Mesendoderm (in vitro differentiated cells): ENCODE data around the gene SEMA5B.

Experiments
- DNase-seq: peaks from one replicate; pipeline ENCODE4 v3.0.0; 2013
- H2AK5ac ChIP-seq: 2 replicates; pipeline ENCODE4 v1.6.1; 2013; ENCODE audit warnings: low read length, inconsistent platforms
- H2BK120ac ChIP-seq: 2 replicates; pipeline ENCODE4 v1.6.1; 2013; ENCODE audit warnings: low read depth, mild to moderate bottlenecking, low read length, moderate library complexity, mixed read lengths
- H2BK15ac ChIP-seq: replicated peaks from 2 replicates; pipeline ENCODE4 v1.6.1; 2013; ENCODE audit warnings: low read depth, mild to moderate bottlenecking, moderate library complexity
- H2BK5ac ChIP-seq: 2 replicates; pipeline ENCODE4 v1.6.1; 2013; ENCODE audit warnings: low read length, inconsistent platforms
- H3K18ac ChIP-seq: 2 replicates; pipeline ENCODE4 v1.6.1; 2013; ENCODE audit warnings: mild to moderate bottlenecking, low read length, mixed read lengths
- H3K23ac ChIP-seq: one replicate; pipeline ENCODE4 v1.6.1; 2013; ENCODE audit warnings: low read length
- H3K27ac ChIP-seq: 2 replicates; pipeline ENCODE4 v1.5.1; 2013; ENCODE audit warnings: low read depth, mild to moderate bottlenecking, inconsistent platforms, low read length, moderate library complexity
- H3K27me3 ChIP-seq: 2 replicates; pipeline ENCODE4 v1.6.1; 2013; ENCODE audit warnings: low read length, control low read depth, mild to moderate bottlenecking, inconsistent platforms; ENCODE audit not compliant: insufficient read depth, poor library complexity
- H3K36me3 ChIP-seq: 2 replicates; pipeline ENCODE4 v1.6.1; 2013; ENCODE audit warnings: low read length, inconsistent platforms; ENCODE audit not compliant: control insufficient read depth, insufficient read depth
- H3K4ac ChIP-seq: one replicate; pipeline ENCODE4 v1.6.1; 2013; ENCODE audit warnings: low read depth, mild to moderate bottlenecking, low read length, moderate library complexity
- H3K4me1 ChIP-seq: 2 replicates; pipeline ENCODE4 v1.6.1; 2013; ENCODE audit warnings: low read depth, low read length, inconsistent platforms; ENCODE audit not compliant: control insufficient read depth
- H3K4me2 ChIP-seq: 2 replicates; pipeline ENCODE4 v1.6.1; 2013; ENCODE audit warnings: low read length
- H3K4me3 ChIP-seq: 2 replicates; pipeline ENCODE4 v1.5.1; 2013; ENCODE audit warnings: mild to moderate bottlenecking, low read length
- H3K56ac ChIP-seq: one replicate; pipeline ENCODE4 v1.6.1; 2013; ENCODE audit warnings: low read length
- H3K79me1 ChIP-seq: 2 replicates; pipeline ENCODE4 v1.6.1; 2013; ENCODE audit warnings: low read length, inconsistent platforms
- H3K79me2 ChIP-seq: 2 replicates; pipeline ENCODE4 v1.6.1; 2013; ENCODE audit warnings: mild to moderate bottlenecking, low read length; ENCODE audit not compliant: control insufficient read depth, insufficient read depth
- H3K9ac ChIP-seq: 2 replicates; pipeline ENCODE4 v1.6.1; 2013; ENCODE audit warnings: low read length, inconsistent platforms
- H4K5ac ChIP-seq: one replicate; pipeline ENCODE4 v1.6.1; 2013; ENCODE audit warnings: low read length
- H4K8ac ChIP-seq: one replicate; pipeline ENCODE4 v1.6.1; 2013; ENCODE audit warnings: low read depth, mild to moderate bottlenecking, control low read depth, low read length, moderate library complexity
- WGBS: extraction: QIAGEN DNeasy Blood & Tissue Kit; methylation state at CpG from one replicate; pipeline ENCODE4 v1.1.7; 2013; ENCODE audit warnings: low lambda C conversion rate, missing lambda C conversion rate; ENCODE audit not compliant: insufficient coverage; ENCODE audit errors: extremely low coverage; 5-methylcytosine and 5-hydroxymethylcytosine counted together

SEMA5B gene

DNA sequence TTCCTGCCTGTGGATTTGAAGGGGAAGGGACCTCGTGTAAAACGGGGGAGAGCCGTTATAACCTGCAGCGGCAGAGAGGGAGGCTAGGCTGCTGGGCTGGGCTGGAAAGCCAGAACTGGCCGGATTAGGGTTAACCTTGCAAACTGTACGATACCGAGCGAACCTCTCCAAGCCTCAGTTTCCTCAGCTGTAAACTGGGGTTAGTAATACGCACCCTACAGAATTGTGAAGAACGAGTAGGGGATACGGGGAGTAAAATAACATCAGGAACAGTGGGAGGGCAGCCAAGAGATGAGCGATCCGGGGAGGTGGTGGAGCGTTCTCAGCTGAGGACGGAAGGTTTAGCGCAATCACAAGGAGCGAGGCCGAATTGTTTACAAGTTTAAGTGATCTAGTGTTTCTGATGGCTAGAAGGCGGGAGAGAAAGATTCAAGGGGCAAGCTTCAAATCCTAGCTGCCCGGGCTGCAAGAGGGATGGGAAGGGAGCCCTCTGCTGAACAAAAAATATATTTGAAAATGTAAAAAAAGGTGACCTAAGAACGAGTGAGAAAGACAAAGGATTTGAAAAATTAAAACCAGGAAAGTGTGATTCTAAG is 768 bp upstream of the SEMA5B start:
- Histone ChIP-seq H2BK15ac (no peak overlapping the region), H3K27me3 (peaks cover 3% of the 10 kb centered on the region), H3K9ac (peak overlapping the region; percentile 58), H4K8ac (no peak overlapping the region), H3K36me3 (no peaks in the 10 kb centered on the region), H3K4ac (no peak overlapping the region), H3K56ac (peak overlapping the region; percentile 61), H3K27ac (no peak overlapping the region), H3K79me1 (peaks cover 2% of the 10 kb centered on the region), H3K4me3 (peak overlapping the region; percentile 3), H2BK5ac (no peak overlapping the region), H4K5ac (no peak overlapping the region), H3K79me2 (no peaks in the 10 kb centered on the region), H3K4me2 (peak overlapping the region; percentile 94), H3K18ac (peak overlapping the region; percentile 21), H2BK120ac (no peak overlapping the region), H3K23ac (no peak overlapping the region), H2AK5ac (no peak overlapping the region), H3K4me1 (peaks cover 2% of the 10 kb centered on the region)
- DNase-seq = peak; percentile 94
- no CpG with 5 or more reads among the region's 21 CpGs for WGBS

DNA sequence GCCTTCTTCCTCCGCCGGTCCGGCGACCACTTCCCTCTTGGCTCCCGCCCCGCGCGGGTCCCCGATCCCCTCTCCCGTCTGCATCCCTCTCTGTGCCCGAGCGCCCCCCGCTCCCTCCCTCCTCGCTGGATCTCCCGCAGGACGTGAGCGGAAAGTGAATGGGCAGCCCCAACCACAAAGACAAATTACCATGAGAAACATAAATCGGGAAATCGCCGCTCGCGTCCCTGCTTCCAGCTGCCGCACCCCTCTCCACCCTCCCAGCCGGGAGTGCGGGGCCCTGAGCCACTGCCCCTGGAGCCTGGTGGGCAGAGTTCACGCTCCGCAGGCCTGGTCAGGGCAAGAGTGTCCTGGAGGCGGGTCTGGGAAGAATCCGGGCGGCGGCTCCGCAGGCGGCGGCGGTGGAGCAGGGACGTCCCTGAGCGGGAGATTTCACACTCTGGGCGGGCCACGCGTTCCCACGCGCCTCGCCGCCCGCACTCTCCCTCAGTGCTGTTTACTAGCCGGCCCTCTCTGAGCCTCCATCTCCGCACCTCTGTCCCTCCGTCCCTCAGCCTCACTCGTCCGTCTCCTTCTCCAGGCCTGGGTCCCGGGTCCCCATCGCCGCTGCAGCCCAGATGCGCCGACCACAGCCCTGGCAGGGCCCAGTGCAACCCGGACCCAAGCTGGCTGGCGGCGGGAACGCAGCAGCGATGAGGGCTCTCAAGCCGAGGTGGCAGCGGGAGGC is 835 bp downstream of the SEMA5B start:
- H3K18ac ChIP-seq = peak overlapping the region; percentile 2
- no CpG with 5 or more reads among the region's 62 CpGs for WGBS
- H3K79me2 ChIP-seq = no peaks in the 10 kb centered on the region
- peak overlapping the region; percentile 17 for H3K23ac ChIP-seq
- H3K4me1 ChIP-seq = peaks cover 8% of the 10 kb centered on the region
- peak; percentile 75 for DNase-seq
- H3K27me3 ChIP-seq = peaks cover 3% of the 10 kb centered on the region
- no peak overlapping the region for H2BK120ac ChIP-seq
- no peaks in the 10 kb centered on the region for H3K36me3 ChIP-seq
- peak overlapping the region; percentile 82 for H3K9ac ChIP-seq
- H3K79me1 ChIP-seq = peaks cover 2% of the 10 kb centered on the region
- H4K5ac ChIP-seq = no peak overlapping the region
- no peak overlapping the region for H4K8ac ChIP-seq
- H3K4me3 ChIP-seq = peak overlapping the region; percentile 59
- H2BK15ac ChIP-seq = no peak overlapping the region
- H3K27ac ChIP-seq = no peak overlapping the region
- H3K56ac ChIP-seq = peak overlapping the region; percentile 93
- H2AK5ac ChIP-seq = no peak overlapping the region
- no peak overlapping the region for H3K4ac ChIP-seq
- peak overlapping the region; percentile 94 for H3K4me2 ChIP-seq
- no peak overlapping the region for H2BK5ac ChIP-seq

DNA sequence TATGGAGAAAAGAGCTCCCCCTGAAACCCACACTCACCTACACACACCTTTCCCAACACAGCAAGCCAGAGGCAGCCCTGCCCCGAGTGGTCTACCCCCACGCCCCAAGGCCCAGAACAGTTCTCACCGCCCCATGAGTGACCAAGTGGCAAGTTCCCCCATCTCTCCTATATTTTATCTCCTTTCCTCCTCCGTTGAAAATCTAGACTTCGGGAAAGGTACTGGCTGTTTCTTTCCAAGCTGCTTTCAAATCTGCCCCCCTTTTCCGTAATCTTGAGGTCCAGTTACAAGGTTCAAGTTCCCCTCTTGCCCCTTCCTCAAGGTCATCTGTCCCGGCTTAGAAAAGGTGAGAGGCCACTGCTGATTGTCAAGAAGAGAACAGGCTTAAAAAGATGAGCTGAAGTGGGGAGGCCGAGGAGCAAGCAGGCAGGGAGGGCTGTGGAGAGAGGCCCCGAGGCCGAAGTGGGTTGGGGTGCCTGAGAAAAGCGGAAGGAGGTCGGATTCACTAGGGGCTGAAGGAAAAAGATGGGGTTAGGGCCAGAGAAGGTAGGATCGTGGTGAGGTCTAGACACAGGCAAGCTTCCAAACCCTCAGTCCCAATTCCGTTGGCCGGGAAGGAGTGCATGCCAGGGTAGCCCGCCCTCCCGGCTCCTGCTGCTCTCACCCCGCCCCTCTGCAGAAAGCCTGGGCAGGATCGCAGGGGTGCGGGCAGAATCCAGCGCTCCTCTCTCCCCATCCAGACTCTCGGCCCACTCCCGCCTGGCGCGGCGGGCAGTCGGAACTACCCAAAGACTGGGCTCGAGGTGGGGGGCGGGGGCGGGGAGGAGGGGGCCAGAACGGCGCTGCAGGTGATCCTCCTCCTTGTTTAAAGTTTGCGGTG is 1.7 kb downstream of the SEMA5B start:
- Histone ChIP-seq H3K9ac (peak overlapping the region; percentile 68), H3K27ac (no peak overlapping the region), H3K79me1 (peaks cover 2% of the 10 kb centered on the region), H3K27me3 (peaks cover 3% of the 10 kb centered on the region), H3K4ac (no peak overlapping the region), H2BK5ac (no peak overlapping the region), H3K4me3 (peak overlapping the region; percentile 59), H4K5ac (no peak overlapping the region), H3K18ac (peak overlapping the region; percentile 22), H2BK120ac (no peak overlapping the region), H3K4me2 (peak overlapping the region; percentile 77), H3K36me3 (no peaks in the 10 kb centered on the region), H3K79me2 (no peaks in the 10 kb centered on the region), H3K56ac (peak overlapping the region; percentile 93), H2AK5ac (no peak overlapping the region), H3K4me1 (peaks cover 16% of the 10 kb centered on the region), H2BK15ac (no peak overlapping the region), H4K8ac (no peak overlapping the region), H3K23ac (no peak overlapping the region)
- peak; percentile 82 for DNase-seq
- WGBS = no CpG with 5 or more reads among the region's 33 CpGs

DNA sequence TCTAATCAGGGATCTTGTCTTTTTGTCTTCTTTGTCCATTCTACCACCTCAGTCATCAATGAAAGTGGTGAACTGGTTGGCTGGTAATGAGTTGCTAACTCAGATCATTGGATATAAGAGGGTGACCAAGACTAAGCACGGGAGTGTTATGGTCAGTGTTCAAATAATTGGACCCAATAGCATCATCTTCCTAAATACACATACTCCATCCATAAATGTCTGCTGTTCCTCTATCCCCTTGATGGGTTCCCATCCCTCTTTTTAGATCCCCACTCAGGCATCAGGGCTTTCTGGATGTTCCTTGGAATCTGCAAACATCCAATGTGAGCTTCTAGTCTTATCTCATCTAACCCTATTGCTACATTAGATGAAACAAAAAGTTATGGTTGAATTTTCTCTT is 3.5 kb downstream of the SEMA5B start:
- no peak overlapping the region for H3K27ac ChIP-seq
- no peak overlapping the region for H3K4me2 ChIP-seq
- no peak overlapping the region for H3K4ac ChIP-seq
- peaks cover 2% of the 10 kb centered on the region for H3K79me1 ChIP-seq
- no peak overlapping the region for H2AK5ac ChIP-seq
- no peak for DNase-seq
- H3K36me3 ChIP-seq = no peaks in the 10 kb centered on the region
- no peak overlapping the region for H3K4me3 ChIP-seq
- H4K8ac ChIP-seq = no peak overlapping the region
- H2BK120ac ChIP-seq = no peak overlapping the region
- no CpG with 5 or more reads among the region's 1 CpG for whole genome bisulfite sequencing
- peaks cover 3% of the 10 kb centered on the region for H3K27me3 ChIP-seq
- no peak overlapping the region for H3K56ac ChIP-seq
- no peaks in the 10 kb centered on the region for H3K79me2 ChIP-seq
- H3K18ac ChIP-seq = no peak overlapping the region
- H2BK15ac ChIP-seq = no peak overlapping the region
- H3K9ac ChIP-seq = no peak overlapping the region
- H3K4me1 ChIP-seq = peaks cover 21% of the 10 kb centered on the region
- no peak overlapping the region for H3K23ac ChIP-seq
- H4K5ac ChIP-seq = no peak overlapping the region
- H2BK5ac ChIP-seq = no peak overlapping the region

DNA sequence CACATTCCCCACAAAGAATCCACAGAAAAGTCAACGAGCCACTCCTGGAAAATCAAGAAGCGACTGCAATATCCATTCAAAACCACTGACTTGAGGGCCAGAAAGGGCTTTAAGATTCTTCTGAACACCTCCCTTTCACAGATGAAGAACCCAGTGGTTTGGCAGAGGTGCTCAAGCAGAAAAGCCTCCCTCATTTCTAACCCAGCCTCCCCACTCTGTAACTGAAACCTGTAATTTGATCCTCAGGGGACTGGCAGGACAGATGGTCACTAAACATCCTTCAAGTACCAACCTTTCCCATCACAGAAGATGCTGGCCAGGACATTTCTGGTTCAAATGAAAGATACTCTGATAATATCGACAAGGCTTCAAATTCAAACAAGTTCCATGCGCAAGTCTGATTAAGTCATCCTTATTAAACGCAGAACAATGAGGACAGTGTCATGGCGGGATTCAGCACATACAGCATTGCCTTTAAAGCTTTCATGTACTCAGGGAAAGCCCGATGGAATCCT is 5.5 kb downstream of the SEMA5B start:
- Histone ChIP-seq H3K27me3 (peaks cover 3% of the 10 kb centered on the region), H3K36me3 (no peaks in the 10 kb centered on the region), H3K4me2 (no peak overlapping the region), H3K23ac (no peak overlapping the region), H2BK5ac (no peak overlapping the region), H3K4me1 (peaks cover 21% of the 10 kb centered on the region), H2BK15ac (no peak overlapping the region), H3K9ac (no peak overlapping the region), H3K18ac (no peak overlapping the region), H2BK120ac (no peak overlapping the region), H3K79me1 (peaks cover 2% of the 10 kb centered on the region), H3K4me3 (no peak overlapping the region), H2AK5ac (no peak overlapping the region), H3K56ac (peak overlapping the region; percentile 15), H3K27ac (no peak overlapping the region), H4K5ac (no peak overlapping the region), H4K8ac (no peak overlapping the region), H3K4ac (no peak overlapping the region), H3K79me2 (no peaks in the 10 kb centered on the region)
- no CpG with 5 or more reads among the region's 7 CpGs for WGBS
- DNase-seq = no peak
